HG03103 (cell line): ENCODE data around the gene PPP6R2.
"Not testable (repeated sequence)": the region's sequence is repeated elsewhere in the genome, so short reads cannot be mapped to it uniquely, and the experiment has no call there.

ENCODE experiments used
- ATAC-seq: cut with Tn5 transposase; IDR thresholded peaks from one replicate; pipeline ENCODE4 v1.9.1; 2021; ENCODE audit warnings: low read depth; ENCODE audit not compliant: unreplicated experiment

Gene PPP6R2

DNA sequence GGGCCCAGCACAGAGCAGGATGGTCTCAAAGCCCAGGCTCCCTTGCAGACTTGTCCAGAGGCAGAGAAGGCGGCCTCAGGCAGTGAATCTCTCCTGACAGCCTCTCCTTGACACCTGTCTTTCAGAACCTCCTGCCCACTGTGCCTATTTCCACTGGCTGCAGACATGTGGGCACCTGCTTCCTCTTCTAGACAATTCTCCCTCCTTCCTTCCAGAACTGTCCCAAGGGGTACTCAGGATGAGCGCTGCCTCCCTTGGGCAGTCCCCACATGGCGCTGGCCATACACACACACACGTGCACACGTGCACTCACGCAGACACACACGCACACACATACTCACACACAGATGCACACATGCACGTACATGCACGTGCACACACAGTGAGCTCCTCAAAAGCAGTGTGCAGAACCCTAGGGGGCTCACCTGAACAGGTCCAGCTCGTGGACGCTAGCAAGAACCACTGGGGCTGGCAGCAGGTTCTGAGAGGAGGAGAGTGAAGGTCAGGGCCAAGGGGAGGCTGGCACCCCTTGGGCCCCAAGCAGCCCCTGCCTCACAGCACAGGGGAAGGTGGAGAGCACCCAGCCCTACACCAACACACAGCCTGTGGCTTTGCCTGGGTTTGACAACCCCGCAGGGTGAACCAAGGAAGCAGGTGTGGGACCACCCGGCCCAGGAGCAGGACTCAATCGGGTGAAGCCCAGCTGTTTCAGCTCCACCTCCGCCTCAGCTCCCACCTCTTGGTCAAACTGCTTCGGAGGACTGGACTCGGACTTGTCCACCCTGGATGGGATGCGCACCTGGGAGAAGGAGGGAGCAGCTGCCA is 27.6 kb upstream of the PPP6R2 start:
- no peak for ATAC-seq

- ATAC-seq: no peak
Observed at GRCh38 chr22:50316114-50317065, 26.7 kb upstream of the PPP6R2 start.

DNA sequence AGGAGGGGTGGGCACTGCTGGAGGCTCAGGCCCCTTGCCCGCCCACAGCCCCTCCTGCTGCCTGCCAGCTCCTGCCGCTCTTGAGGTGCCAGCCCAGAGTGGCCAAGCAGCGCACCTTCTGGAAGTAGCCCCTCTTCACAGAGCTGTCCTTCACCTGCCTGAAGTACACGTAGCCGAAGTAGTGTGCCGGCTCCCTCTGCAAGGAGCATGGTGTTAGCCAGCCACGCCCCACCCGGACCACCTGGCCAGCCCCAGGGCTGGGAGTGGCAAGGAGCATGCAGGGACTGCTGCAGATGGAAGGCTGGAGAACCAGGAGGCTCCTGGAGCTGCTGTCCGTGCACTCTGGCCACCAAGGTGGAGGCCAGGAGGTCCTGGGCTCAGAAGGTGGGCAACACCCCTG is 25.9 kb upstream of the PPP6R2 start:
- ATAC-seq: no peak

DNA sequence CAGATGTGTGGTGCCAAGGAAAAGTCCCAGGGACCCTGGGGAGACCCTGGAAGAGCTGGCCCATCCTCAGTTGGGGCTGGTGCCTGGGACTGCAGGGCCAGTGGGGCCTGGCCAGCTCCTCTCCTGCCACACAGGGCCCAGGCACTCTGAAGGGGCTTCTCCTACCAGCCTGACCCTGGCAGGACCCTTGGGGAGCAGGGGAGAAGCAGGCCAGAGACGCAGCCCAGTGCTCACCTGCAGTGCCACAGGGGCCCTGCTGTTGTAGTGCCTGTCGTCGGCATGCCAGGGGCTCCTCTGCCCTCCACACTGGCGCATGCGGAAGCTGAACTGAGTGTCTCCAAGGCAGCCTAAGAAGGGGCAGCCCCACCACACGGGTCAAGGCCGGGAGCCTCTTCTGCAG is 25.5 kb upstream of the PPP6R2 start:
- no peak for ATAC-seq

DNA sequence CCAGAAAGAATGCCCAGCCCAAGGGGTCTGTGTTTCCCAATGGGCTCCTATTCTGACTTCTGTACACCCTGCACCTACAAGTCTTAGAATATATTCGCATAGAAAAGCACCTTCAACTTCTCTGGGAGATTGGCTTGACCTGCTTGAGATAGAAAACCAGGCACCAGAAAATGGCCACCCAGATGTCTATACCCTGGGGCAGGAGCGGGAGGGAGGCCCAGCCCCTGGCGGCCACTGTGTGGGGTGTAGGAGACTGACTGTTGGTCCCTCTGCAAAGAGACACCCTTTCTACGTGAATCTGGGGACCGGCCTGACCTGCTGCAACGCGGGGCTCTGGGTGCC is 24.8 kb upstream of the PPP6R2 start:
- no peak for ATAC-seq

GRCh38 chr22:50318698-50319411 is 24.3 kb upstream of the PPP6R2 start:
- ATAC-seq: no peak

GRCh38 chr22:50319503-50319951 is 23.6 kb upstream of the PPP6R2 start:
- no peak for ATAC-seq

- no peak for ATAC-seq
Observed at GRCh38 chr22:50320116-50320515, 23.0 kb upstream of the PPP6R2 start.

DNA sequence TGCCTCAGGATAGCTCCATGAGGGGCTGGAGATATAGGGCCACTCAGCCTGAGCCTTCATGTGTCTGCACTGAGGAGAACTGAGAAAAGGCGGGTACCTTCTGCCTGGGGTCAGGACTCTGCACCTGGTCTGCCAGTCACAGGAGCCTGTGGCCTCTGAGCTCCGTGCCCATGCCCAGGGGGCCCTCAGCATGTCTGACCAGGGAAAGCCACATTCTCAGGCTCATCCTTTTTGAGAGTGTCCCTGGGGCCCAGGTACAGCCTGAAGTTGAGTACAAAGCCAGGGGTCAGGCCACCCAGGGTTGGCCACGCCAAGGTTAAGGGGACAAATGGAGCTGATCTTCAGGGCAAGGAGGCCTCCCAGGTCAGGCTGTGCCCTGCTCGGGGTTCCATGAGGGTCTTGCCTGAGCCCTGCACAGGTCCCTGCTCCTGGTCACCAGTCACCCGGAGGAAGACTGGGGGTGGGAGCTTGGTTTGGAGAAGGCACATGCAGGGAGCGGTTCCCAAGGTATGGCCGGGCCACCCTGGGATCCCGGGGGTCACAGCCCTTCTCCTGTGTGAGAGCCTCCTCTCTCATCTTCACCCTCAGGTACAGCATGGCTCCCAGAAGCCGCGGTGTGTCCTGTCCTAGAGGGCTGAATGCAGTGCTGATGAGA is 22.3 kb upstream of the PPP6R2 start:
- no peak for ATAC-seq

DNA sequence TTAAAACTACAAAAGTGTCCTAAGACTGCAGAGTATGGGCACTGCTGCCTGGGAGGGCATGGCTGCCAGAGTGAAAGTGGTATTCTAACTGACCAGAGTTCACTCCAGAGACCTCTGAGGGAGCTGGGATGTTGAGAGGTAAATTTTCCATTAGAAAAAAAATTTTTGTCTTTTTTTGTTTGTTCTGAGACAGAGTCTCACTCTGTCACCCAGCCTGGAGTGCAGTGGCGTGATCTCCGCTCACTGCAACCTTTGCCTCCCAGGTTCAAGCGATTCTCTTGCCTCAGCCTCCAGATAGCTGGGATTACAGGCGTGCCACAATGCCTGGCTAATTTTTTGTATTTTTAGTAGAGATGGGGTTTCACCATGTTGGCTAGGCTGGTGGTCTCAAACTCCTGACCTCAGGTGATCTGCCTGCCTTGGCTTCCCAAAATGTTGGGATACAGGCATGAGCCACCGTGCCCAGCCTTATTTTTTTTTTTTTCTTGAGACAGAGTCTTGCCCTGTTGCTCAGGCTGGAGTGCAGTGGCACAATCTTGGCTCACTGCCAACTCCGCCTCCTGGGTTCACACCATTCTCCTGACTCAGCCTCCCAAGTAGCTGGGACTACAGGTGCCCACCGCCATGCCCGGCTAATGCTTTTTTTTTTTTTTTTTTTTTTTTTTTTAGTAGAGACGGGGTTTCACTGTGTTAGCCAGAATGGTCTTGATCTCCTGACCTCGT is 20.6 kb upstream of the PPP6R2 start:
- ATAC-seq: not testable (repeated sequence)

DNA sequence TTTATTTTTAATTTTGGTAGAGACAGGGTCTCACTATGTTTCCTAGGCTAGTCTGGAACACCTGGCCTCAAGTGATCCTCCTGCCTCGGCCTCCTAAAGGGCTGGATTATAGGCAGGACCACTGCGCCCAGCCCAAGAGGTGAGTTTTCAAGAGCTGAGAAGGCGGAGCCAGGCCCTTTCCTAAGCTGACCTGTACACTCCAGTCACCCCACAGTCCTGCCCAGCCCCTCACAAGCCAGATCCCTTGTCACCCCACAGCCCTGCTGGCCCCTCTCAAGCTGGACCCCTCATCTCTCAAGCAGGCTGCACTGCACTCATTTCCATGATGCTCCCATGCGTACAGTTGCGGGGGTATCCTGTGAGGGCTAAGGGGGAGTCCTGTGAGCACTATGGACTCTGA is 19.2 kb upstream of the PPP6R2 start:
- ATAC-seq: no peak

DNA sequence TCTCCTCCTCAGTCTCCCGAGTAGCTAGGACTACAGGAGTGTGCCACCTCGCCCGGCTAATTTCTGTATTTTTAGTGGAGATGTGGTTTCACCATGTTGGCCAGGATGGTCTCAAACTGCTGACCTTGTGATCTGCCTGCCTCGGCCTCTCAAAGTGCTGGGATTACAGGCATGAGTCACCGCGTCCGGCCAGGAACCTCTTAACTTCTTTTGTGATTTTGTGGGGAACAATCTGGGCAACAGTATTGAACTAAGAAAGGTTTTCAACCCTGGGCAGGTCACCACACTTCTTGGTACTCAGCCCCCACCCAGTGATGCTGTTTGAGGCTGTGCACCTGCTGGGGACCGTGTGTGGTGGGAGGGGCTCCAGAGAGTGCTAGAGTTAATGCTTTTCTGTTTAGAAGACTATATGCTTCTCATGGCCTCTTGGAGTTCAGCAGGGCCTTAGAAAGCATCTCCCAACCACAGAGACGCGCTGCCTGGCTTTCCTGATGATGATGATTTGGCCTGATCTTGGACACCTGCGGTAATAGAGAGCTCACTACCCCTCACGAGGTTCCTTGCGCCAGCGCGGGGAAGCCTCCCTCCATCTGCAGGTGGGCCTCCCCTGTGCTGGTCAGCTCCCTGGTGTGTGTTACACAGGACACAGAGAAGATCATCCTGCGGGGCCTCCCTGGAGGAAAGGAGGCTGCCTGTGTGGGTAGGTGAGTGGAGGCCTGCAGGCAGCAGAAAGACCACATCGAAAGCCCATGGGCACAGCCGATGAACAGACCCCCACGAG is 17.5 kb upstream of the PPP6R2 start:
- no peak for ATAC-seq

GRCh38 chr22:50326225-50326955 is 16.7 kb upstream of the PPP6R2 start:
- peak; percentile 20 for ATAC-seq

- ATAC-seq: peak; percentile 75
Observed at GRCh38 chr22:50326956-50327710, 16.0 kb upstream of the PPP6R2 start, which contains the start of gene DENND6B. TSS of gene DENND6B (minus strand) at chr22:50327012. CDS start at chr22:50326988, 24 bp downstream.

DNA sequence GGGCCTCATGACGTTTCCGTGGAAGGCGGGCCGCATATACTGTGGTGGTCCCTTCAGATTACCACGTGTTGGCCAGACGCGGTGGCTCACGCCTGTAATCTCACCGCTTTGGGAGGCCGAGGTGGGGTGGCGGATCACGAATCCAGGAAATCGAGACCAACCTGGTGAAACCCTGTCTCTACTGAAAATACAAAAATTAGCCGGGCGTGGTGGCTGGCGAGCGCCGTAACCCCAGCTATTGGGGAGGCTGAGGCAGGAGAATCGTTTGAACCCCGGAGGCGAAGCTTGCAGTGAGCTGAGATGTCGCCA is 15.5 kb upstream of the PPP6R2 start:
- ATAC-seq: no peak

- ATAC-seq: no peak
Observed at GRCh38 chr22:50329236-50329635, 13.9 kb upstream of the PPP6R2 start.

DNA sequence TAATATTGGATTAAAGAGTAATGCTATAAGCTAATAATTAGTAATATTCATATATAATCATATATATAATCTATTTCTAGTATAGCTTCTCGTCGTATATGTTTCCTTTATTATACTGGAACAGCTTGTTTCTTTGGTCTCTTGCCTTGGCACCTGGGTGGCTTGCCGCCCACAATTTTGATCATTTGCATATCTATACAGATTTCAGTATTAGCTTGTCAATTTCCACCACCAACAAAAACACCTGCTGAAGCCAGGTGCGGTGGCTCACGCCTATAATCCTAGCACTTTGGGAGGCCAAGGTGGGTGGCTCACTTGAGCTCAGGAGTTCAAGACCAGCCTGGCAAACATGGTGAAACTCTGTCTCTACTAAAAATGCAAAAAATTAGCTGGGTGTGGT is 8.7 kb upstream of the PPP6R2 start:
- ATAC-seq: not testable (repeated sequence)
